ENCODE measurements around the gene SHPK. TPM values are rescaled to one million over a fixed set of nuclear protein-coding genes. Genes with fewer than 3 reads are reported as not detected.
A peak's percentile ranks its signal among the peaks of the same experiment; 100 is the strongest.

The SHPK gene
- total and polyA plus RNA-seq, 2 of the 4 experiments (the other 2 are of a cell fraction) = 11.1 to 14.3 TPM

GRCh38 chr17:3669085-3669347 lies 33.0 kb upstream of the SHPK start:
- DNase-seq (no peak), ATAC-seq (ENCODE audit: low read depth) (no peak)
- peak overlapping the region; percentile 71 for H3K4me3 ChIP-seq (ENCODE audit: insufficient read depth, low read depth, low read length)
- peaks cover 41% of the 10 kb centered on the region for H4K20me1 ChIP-seq (ENCODE audit: insufficient read depth, low read length)
- intact Hi-C loops (cut with micrococcal nuclease) (loop anchor here (5.0 kb wide), 1 partner anchor 53 kb away; the partner anchor contains the start of gene HASPIN), in situ Hi-C loops (cut with MboI; ENCODE audit: low sequenced_read_pairs) (no loop called here), dilution Hi-C loops (cut with HindIII; ENCODE audit: low sequenced_read_pairs, unreplicated experiment) (no loop called here)
- peak overlapping the region; percentile 94 for H2AFZ ChIP-seq (replicated peaks; ENCODE audit: low read length, poor library complexity)
- no peak overlapping the region for H2BK15ac ChIP-seq (ENCODE audit: low read depth, low read length)
- H3K79me1 ChIP-seq (ENCODE audit: low read depth in 1 of 2, low read length in 2 of 2) = peaks cover 6 to 62% of the 10 kb centered on the region in 2 experiments; a peak in 3 of 4 replicates
- H4K91ac ChIP-seq (ENCODE audit: insufficient read depth, low read depth, low read length) = peak overlapping the region; percentile 37; the same call in 1 of the 2 replicates
- POLR2A ChIA-PET (ENCODE audit: unreplicated experiment) = no interaction called here
- peak overlapping the region; percentile 75; the same call in 1 of the 2 replicates for H3K56ac ChIP-seq (ENCODE audit: extremely low read depth, insufficient read depth, low read length)
- peak overlapping the region; percentile 51 to 87; a peak in 2 of 4 replicates for H4K8ac ChIP-seq (ENCODE audit: low read depth in 2 of 2, low read length in 2 of 2)
- no peak overlapping the region for H2BK20ac ChIP-seq (ENCODE audit: low read depth, low read length)
- H3K14ac ChIP-seq (replicated peaks; ENCODE audit: low read depth, low read length) = peak overlapping the region; percentile 48; the same call in 1 of the 2 replicates
- no peak for TF ChIP-seq SMC3 (IDR thresholded peaks at IDR 0.05; ENCODE audit: low read depth, low read length)
- TF ChIP-seq RAD21 (IDR thresholded peaks at IDR 0.05; ENCODE audit: low read length) = no peak
- no peak for TF ChIP-seq CTCF (conservative IDR thresholded peaks at IDR 0.05; ENCODE audit: low read depth, low read length)
- TF ChIP-seq, protein P1, sequence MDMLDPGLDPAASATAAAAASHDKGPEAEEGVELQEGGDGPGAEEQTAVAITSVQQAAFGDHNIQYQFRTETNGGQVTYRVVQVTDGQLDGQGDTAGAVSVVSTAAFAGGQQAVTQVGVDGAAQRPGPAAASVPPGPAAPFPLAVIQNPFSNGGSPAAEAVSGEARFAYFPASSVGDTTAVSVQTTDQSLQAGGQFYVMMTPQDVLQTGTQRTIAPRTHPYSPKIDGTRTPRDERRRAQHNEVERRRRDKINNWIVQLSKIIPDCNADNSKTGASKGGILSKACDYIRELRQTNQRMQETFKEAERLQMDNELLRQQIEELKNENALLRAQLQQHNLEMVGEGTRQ (IDR thresholded peaks at IDR 0.05; ENCODE audit: low read depth, low read length) = no peak
- no peak for TF ChIP-seq MAZ (IDR thresholded peaks at IDR 0.05; ENCODE audit: borderline replicate concordance, low read depth, low read length)
- no peak for TF ChIP-seq RCOR1 (IDR thresholded peaks at IDR 0.05; ENCODE audit: insufficient replicate concordance, low read length)
- no peak for TF ChIP-seq POLR2A (IDR thresholded peaks at IDR 0.05; ENCODE audit: low read depth, low read length)
- TF ChIP-seq CHD1 (IDR thresholded peaks at IDR 0.05; ENCODE audit: low read depth, low read length) = no peak
- TF ChIP-seq, protein P2, sequence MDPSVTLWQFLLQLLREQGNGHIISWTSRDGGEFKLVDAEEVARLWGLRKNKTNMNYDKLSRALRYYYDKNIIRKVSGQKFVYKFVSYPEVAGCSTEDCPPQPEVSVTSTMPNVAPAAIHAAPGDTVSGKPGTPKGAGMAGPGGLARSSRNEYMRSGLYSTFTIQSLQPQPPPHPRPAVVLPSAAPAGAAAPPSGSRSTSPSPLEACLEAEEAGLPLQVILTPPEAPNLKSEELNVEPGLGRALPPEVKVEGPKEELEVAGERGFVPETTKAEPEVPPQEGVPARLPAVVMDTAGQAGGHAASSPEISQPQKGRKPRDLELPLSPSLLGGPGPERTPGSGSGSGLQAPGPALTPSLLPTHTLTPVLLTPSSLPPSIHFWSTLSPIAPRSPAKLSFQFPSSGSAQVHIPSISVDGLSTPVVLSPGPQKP (IDR thresholded peaks at IDR 0.05; ENCODE audit: borderline replicate concordance, low read depth, low read length) = no peak
- no peak for TF ChIP-seq BHLHE40 (IDR thresholded peaks at IDR 0.05; ENCODE audit: low read depth, low read length)
- TF ChIP-seq MAFK (IDR thresholded peaks at IDR 0.05; ENCODE audit: low read depth, low read length) = no peak
- TF ChIP-seq NFE2L2 (IDR thresholded peaks at IDR 0.05; ENCODE audit: low read depth, low read length) = no peak
- TF ChIP-seq RFX5 (IDR thresholded peaks at IDR 0.05; ENCODE audit: low read depth, low read length) = no peak
- no peak for TF ChIP-seq FOS (IDR thresholded peaks at IDR 0.05; ENCODE audit: low read depth, low read length)
- TF ChIP-seq CEBPB (IDR thresholded peaks at IDR 0.05; ENCODE audit: low read depth, low read length) = no peak
- TF ChIP-seq MXI1 (IDR thresholded peaks at IDR 0.05; ENCODE audit: borderline replicate concordance, low read depth, low read length) = no peak
- H3K27me3 ChIP-seq (ENCODE audit: control insufficient read depth, insufficient read depth, low read length) = no peaks in the 10 kb centered on the region
- no peak overlapping the region for H3K18ac ChIP-seq (ENCODE audit: low read depth, low read length)
- H3K9ac ChIP-seq (ENCODE audit: low read depth, low read length) = peak overlapping the region; percentile 82
- peak overlapping the region; percentile 93 for H2AK9ac ChIP-seq (replicated peaks; ENCODE audit: low read depth, low read length, poor library complexity)
- no peak overlapping the region for H4K5ac ChIP-seq (ENCODE audit: low read depth, low read length)
- H3K9me3 ChIP-seq (ENCODE audit: control insufficient read depth, insufficient read depth, low read length) = no peaks in the 10 kb centered on the region
- peaks cover 19% of the 10 kb centered on the region for H3K36me3 ChIP-seq (ENCODE audit: control insufficient read depth, insufficient read depth, low read length)
- CTCF ChIA-PET = no interaction called here
- H3K4ac ChIP-seq (ENCODE audit: low read depth, low read length) = peak overlapping the region; percentile 73
- peak overlapping the region; percentile 83 for H3K4me2 ChIP-seq (ENCODE audit: low read depth, low read length)
- BruUV-seq (replicated peaks) = TSS peak; percentile 98
- no peak overlapping the region for H2BK5ac ChIP-seq (ENCODE audit: low read depth, low read length, poor library complexity, severe bottlenecking)
- H3K4me1 ChIP-seq (ENCODE audit: control insufficient read depth, insufficient read depth, low read length) = peaks cover 10% of the 10 kb centered on the region
- WGBS, 2 experiments (ENCODE audit: extremely low coverage in 2 of 2, insufficient read length in 1 of 2) = 0% methylated on average over 26 of the region's 32 CpGs; no CpG with 5 or more reads in 1 of the 2 experiments
- H3K9me1 ChIP-seq (ENCODE audit: insufficient read depth, low read length) = peaks cover 26% of the 10 kb centered on the region
- H3K23ac ChIP-seq (ENCODE audit: low read depth, low read length) = 0 out of 2 replicates have a peak overlapping the region, but pooled peaks have one; percentile 63
- peak overlapping the region; percentile 76 for H3K27ac ChIP-seq (ENCODE audit: insufficient read depth, low read length)
- H2BK120ac ChIP-seq (ENCODE audit: low read depth, low read length) = no peak overlapping the region
- peak overlapping the region; percentile 94 for H2AK5ac ChIP-seq (ENCODE audit: low read depth, low read length)
